ENCODE measurements around the gene AUTS2.

The AUTS2 gene

GRCh38 chr7:70415179-70415972 is 817.1 kb downstream of the AUTS2 start:
- no peak for DNase-seq

DNA sequence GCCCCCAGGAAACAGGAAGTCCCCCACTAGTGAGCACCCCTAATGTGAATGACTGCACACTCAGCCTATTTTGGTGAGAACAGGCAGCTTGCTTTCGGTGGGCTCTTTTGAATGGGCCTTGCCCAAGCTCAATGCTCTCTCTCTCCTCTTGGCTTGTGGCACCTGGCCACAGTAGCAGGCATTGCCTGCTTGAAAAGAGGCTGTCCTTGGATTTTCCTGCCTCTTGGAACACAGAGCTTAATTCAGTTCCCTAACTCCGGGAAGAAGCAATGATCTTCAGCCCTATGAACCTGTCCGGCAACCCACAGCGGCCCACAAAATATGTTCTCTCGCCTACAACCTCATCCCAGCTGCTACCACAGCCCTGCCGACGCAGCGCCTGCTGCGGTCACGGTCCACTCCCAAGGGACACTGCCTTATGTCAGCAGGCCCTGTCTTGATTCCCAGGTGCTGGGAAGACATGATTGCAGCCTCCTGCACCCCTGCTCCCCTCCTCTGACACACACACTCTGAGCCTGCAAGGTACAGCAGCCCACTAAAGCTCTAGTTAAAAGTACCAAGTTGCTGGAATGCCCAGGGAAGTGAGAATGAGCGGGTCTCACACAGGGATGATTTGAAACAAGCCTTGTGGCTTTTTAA is 818.2 kb downstream of the AUTS2 start:
- DNase-seq: no peak

- DNase-seq: no peak
Measured at GRCh38 chr7:70416986-70417655, 818.8 kb downstream of the AUTS2 start.

DNA sequence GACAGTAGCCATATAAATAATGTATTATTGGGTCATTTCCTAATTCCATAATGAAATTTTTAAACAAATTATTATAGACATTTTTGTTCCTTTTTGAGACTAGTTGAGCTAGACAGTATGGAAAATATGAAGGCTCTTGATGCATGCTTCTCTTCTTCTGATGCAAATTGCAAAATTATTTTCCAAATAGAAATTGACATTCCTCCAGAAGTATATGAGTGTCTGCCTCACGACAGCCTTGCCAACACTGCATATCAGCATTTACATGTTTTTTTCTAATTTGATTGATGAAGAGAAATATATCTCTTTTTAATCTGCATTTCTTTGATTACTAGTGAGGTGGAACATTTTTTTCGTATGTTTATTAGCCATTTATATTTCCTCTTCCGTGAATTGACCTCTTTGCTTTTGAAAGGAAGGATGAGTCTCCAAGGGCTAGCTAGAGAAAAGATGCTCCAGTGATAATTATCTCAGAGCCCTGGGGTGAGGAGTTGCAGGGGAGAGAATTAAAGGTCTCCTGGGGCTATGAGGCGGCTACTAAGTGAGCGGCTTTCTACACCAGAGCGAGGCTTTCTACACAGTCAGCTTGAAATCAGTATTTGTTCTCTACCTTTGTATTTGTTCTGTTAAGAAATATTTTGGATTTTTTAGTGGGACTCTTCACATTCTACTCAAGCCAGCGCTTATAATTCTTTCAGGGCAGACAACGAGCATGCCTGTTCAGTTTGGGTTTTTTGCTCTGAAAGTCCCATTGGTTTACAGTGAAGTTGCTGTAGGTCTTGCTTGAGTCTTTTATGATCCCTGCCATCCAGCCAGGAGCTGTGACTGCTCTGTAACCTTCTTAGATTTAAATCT is 821.5 kb downstream of the AUTS2 start:
- DNase-seq: no peak

DNA sequence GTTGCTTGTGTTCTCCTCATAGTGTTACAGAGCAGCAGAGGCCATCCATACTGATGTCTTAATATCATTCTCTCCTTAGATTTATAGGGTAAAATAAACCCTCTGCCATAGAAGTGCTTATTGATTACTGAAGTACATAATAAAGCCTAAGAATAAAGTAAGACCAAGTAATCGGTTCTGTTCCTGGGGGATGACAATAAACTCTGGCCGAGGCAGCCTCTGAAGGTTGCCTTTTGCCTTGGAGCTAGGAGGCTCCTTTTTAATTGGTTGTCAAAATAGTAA is 822.0 kb downstream of the AUTS2 start:
- no peak for DNase-seq

GRCh38 chr7:70421319-70421718 is 823.0 kb downstream of the AUTS2 start:
- no peak for DNase-seq

DNA sequence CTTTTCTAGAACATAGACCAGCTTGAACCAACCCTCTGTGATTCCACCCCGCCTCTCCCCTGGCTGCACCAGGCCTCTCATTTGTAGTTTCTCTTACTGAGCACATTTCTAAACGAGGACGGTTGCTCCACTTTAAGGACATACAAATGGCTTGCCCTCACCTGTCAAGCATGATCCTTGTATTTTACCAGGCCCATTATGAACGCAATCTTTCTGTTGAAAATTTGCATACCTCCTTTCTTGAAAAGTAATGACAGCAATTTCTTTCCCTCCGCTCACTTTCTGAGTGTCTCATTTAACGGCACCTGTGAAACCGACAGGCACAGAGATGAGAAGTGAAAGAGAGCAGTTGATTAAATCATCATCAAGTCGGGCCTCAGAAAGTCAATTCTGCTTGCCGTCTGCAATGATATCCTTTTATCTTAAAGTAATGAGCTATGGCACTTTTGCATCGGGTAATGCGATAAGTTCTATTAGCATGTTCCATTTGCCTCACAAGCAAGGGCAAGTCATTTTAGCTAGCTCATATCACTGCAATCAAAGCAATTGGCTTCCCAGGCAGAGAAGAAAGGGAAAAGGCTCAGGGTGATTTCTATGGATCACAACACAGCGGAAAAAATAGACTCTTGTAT is 828.1 kb downstream of the AUTS2 start:
- no peak for DNase-seq

GRCh38 chr7:70432567-70433001 is 834.3 kb downstream of the AUTS2 start:
- no peak for DNase-seq

DNA sequence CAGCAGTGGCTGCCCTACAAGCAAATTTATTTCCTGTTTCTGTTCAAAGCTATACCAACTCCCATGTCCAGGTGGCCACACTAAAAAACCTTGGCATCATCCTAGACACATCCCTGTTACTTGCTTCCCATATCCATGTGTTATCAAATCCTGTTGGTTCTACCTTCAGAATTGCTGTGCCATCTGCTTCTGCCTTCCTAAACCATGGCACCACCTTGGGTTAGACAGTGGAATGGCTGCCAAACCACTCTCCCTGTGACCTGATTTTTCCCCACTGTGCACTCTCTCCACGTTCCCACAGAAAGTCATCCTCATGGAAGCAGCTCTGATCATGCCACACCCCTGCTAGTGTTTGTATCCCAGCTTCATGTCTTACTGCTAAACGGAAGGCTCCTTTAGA is 836.1 kb downstream of the AUTS2 start:
- DNase-seq: no peak

DNA sequence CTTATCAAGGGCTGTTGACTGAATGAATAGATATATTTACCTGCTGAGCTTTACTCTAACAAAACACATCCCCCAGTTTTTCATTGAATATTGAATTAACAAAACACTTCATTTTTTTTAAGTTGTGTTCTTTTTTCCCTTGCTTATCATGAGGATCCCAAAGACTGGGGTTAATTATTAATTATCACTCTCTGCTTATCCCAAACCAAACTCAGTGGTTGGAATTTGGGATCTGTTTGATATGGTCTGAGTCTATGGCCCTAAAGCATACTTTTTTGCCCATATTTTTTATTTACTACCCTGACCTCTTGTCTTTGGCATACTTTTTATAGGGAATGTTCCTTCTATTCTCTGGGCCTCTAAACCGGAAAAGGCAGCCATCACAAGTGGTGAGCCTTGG is 836.5 kb downstream of the AUTS2 start:
- no peak for DNase-seq

DNA sequence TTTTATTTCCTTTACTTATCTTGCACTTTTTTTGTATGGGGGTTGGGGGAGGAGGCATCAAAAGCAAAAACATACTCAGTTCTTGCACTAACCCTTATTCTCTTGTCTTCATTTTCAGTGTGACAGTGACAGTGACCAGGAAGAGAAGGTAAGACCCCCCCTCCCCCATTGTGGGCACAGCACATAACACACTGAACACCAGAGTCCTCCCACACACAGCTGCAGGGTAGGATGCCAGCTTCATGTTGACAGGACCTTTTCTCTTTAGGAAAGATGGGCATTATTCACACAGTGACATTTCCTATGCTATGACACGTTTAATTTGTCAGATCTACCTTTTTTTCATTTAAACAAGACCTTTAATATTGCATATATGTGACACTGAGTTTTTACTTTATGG is 837.4 kb downstream of the AUTS2 start:
- DNase-seq: no peak

DNA sequence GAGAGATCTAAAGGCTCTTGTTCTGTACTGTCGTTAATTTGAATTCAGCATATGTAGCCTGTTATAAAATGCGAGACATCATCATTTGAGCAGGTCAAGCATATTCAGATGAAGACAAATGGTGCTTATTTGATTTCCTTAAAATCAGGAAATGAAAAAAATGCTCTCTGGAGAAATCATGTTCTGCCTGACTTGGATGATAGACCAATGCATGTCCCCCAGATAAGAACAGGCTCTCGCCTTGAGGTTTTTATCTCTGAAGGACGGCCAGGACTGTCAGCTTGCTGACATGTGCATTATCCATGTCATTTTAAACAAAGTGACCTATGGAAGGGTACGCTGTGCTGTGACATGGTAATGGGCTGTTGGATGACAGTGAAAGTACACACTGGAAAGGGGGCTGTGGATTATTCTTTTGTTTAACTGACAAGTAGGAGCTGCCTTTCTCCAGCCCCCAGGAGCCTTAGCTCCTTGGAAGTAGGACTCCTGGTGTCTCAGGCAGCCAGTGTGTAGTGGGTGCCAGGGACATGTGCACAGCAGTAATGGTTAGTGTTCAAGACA is 838.6 kb downstream of the AUTS2 start:
- DNase-seq: no peak

DNA sequence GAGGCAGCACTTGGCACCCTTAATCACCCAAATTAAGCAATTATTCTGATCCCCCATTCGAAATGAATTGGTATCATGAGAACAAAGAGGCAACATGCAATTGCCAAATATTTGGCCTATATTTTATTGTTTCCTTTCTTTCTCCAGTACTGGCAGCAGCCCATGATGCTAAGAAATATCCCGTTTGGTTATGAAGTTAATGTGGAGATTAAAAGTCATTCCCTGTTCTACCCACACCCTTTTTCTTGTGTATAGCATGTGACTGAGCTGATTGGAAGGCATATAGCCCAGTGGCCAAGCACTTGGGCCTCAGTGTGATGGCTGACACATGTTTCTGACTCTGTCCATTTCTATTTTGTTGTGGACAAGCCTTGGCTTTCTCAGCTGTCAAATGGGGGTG is 841.4 kb downstream of the AUTS2 start:
- DNase-seq: no peak

DNA sequence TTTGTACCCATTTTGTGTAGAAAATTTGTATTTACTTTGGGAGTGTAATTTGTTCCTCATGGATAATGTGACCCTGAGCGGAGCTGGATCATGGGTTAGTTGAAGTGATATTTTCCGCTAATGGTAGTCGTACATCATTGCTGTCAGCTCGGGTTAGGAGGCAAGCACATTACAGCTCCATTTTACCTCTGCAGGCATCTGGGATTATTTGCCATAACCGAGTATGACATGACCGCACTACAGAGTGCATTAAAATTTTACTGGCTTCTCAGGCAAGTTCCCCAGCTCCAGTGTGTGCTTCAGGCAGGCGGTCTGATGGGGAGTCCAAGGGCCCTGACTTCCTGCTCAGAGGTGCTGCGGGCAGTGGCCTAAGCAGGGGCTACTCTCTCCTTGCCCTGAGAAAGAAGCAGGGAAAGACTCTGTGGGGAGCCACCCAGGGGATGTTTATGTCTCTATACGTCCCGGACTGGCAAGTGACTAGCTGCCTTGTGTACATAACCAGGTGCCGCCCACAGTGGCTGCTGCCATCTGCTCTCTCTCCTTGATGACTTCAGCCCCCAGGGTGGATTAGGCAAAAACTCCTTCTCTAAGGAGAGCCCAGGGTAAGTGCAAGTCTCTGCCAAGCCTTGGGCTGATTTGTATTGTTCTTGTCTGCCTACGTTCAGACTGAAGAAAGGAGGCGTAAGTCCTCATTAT is 848.3 kb downstream of the AUTS2 start:
- DNase-seq: no peak

GRCh38 chr7:70448312-70448906 is 850.1 kb downstream of the AUTS2 start:
- no peak for DNase-seq

DNA sequence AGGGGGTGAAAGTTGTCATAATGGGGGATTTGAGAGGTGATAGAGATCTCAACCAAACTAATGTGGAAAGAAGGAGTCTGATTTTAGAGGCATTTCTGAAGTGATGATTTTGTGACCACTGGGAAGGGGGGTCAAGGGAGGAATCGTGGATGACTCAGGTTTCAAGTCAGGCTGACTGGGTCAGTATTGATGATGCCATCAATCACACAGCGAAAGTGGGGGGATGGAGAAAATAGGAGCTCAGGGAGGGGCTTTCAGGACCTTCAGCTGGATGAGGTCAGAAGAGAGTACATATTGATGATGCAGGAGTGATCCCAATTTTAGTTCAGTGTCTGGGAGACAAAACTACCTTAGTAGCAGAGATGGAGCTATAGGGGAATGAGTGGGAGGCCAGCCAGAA is 852.5 kb downstream of the AUTS2 start:
- no peak for DNase-seq

DNA sequence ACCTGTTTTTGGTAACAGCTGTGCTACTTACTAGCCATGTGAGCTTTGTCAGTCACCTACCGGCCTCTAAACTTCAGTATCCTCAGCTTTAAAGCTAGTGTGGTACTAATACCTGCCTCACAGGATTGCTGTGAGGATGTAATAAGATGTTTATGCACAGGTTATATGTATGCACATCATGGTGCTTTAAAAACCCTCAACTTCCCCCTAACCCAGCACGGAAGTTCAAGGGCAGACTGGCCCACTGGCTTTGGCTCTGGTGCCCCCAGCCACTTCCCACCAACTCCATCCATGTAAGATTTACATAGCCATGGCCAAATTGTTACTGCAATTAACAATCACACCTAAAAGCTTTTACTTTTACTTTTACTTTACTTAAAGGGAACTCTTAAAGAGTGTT is 857.6 kb downstream of the AUTS2 start:
- DNase-seq: no peak

- DNase-seq: no peak
Measured at GRCh38 chr7:70456719-70457118, 858.4 kb downstream of the AUTS2 start.

DNA sequence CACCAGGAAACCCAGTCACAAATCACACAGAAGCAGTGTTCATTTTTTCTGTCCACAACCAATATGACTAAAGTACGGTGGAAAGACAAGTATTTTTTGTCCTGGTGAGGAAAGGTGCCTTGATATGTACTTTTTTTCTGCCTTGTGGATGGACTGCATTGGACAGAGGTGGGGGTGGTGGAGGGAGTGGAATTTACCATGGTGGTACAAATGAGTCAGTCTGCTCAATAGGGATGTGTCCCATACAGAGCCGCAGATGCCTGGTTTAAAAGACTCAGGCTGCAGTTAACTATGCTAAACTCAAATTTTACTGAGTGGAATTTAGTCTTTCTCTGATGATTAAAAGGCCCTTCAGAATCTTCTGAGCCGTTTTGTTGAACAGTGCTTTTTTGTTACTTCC is 859.2 kb downstream of the AUTS2 start:
- DNase-seq: no peak

DNA sequence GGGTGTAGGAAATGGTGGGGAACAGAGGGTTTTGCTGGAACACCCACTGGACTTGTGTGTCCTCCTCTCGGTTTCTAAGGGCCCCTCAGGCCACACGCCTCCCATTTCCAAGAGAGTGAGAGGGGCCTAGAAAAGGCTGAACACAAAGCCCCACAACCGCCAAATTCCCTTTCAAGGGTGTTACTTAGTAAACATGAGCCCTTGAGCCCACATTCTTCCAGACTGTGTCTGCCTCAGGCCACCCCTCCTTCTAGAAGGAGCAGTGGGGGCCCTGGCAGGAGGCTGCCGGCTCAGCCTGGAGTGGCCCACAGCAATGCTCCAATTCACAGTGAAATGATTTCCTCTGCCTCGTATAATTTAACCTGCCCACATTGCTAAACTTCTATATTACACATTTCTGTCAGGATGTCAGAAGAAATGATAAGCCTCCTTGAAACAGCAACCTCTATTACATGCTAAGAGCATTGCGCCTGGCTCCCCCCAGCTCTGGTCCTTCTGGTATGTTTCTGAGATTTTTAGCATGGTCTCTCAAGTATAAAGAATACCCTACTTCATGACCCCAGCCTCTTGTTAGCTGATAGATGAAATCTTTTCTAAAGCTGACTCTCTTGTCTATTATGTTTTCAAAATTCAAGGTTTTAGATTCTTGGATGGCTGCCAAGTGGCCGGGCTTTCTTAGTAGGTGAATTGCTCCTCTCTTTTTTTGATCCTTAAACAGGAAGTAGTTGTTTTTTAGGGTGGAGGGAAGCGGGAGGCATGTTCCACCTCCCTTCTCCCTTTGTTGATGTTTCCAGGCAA is 859.8 kb downstream of the AUTS2 start:
- no peak for DNase-seq

- no peak for DNase-seq
Measured at GRCh38 chr7:70458745-70459144, 860.5 kb downstream of the AUTS2 start.

All from activated CD4-positive, alpha-beta T cell treated with anti-CD3 and anti-CD28 coated beads, Interleukin-2, amount 50 U/mL, for 16 hours (primary cell).